WI38 (cell line): ENCODE data around the gene OR52L1.
A peak's percentile ranks its signal among the peaks of the same experiment; 100 is the strongest.

Experiments used
- H3K4me3 ChIP-seq: 2 replicates; pipeline ENCODE4 v1.5.1; 2011; ENCODE audit warnings: low read depth, mild to moderate bottlenecking, control low read depth, low read length
- CTCF ChIP-seq: IDR thresholded peaks from 2 replicates; pipeline ENCODE4 v1.5.1; 2012; ENCODE audit warnings: low read depth, mild to moderate bottlenecking, control low read depth, low read length

OR52L1 gene

DNA sequence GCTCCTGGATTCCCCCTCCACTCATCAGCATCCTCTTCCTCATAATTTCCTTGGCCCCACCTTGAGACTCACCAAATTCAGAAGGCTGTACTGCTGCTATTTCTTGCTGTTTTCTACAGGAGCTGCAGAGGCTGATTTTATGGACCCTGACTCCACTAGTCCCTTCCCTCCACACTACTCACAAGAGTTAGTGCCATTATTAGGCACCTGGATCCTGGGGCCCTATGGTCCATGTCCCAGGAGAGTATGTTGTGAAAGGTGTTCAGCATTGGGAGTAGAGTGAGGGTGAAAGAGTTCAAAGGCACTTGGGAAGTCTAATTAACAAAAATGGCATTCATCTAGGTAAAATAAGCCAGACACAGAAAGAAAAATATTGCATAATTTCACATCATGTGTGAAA, 20.1 kb upstream of the OR52L1 start, which contains the start of gene OR56A4:
Gene OR56A4, minus strand, starts transcription at position 101 of the 400 bp plus-strand sequence. CDS start 3,954 bp downstream, outside the sequence.
- TF ChIP-seq CTCF: no peak
- H3K4me3 ChIP-seq: no peak within 1 kb of the TSS

GRCh38 chr11:6006395-6006794, 19.6 kb upstream of the OR52L1 start:
- no peak for TF ChIP-seq CTCF

DNA sequence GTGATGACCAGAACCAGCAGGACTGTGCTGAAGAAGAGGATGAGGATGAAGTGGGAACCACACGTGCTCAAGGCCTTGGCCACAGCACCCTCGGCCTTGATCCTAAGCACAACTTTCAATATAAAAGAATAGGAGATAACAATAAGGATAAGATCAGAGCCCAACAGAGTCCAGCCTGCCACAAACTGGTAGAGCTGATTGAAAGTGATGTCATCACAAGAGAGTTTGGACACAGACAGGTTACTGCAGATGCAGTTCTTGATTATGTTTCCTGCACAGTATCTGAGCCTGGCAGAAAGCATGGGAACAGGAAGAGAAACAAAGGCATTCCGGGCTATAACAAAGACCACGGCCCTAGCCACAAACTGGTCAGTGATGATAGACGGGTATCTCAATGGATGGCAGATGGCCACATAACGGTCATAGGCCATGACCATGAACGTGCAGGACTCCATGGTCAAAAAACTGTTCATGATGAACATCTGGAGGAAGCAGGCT, 15.5 kb upstream of the OR52L1 start:
- H3K4me3 ChIP-seq: no peak overlapping the region
- no peak for TF ChIP-seq CTCF

More at GRCh38 chr11:6006395-6006794, 19.6 kb upstream of the OR52L1 start:
- no peak overlapping the region for H3K4me3 ChIP-seq

- no peak overlapping the region for H3K4me3 ChIP-seq
- TF ChIP-seq CTCF: no peak
These were observed 8.0 kb upstream of the OR52L1 start for GRCh38 chr11:5994791-5995190.

- TF ChIP-seq CTCF: peak; percentile 9; the same call in 1 of the 2 replicates
- H3K4me3 ChIP-seq: no peak overlapping the region
These were observed 5.9 kb upstream of the OR52L1 start for GRCh38 chr11:5992604-5993251.

DNA sequence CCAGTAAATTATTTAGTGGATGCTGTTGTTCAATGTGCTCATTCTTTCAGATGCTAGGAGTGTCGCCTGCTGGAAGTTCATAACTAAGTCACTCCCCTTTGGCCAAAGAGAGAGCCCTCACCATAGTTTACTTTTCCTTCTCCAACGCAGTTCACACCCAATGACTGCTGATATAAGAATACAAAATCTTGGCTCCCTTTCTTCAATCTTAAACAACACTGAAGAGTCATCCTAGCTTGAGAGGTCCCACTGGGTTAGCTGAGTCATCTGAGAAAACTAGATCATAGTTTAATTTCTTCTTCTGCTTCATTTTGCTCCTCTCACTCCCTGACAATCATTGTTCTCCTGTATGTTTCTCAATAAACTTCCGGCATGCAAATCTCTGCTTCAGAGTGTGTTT, 5.4 kb upstream of the OR52L1 start:
- no peak overlapping the region for H3K4me3 ChIP-seq
- no peak for TF ChIP-seq CTCF

DNA sequence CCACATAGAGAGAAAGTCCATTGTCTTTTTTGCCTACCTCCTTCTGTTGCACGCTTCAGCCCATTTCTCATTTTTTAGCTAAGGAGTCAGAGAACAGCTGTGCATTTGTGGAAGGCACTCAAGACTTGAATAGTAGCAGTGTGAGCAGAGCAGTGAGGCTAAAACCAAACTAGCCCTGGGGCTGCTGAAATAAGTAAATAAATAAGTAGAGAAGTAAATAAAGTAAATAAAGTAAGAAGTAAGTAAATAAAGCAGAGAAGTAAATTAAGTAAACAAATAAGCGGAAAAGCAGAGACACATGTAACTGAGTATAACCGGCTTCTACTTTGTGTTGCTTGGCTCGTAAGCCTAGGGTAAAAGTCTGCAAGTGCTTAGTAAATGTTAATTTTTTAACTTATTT, 2.4 kb upstream of the OR52L1 start:
- no peak for TF ChIP-seq CTCF
- H3K4me3 ChIP-seq: no peak overlapping the region
